ACHN (cell line): ENCODE data around the gene GALK2.

Experiments used
- DNase-seq: peaks from one replicate; pipeline ENCODE4 v3.0.0-alpha.2; 2015
- in situ Hi-C: cut with HindIII; loops from 2 replicates; pipeline ENCODE4 v1.10.0; 2017; ENCODE audit warnings: low sequenced_read_pairs, low pct_ligation_motif_present, low pct_unique_long_range_greater_than_20kb

Gene GALK2

DNA sequence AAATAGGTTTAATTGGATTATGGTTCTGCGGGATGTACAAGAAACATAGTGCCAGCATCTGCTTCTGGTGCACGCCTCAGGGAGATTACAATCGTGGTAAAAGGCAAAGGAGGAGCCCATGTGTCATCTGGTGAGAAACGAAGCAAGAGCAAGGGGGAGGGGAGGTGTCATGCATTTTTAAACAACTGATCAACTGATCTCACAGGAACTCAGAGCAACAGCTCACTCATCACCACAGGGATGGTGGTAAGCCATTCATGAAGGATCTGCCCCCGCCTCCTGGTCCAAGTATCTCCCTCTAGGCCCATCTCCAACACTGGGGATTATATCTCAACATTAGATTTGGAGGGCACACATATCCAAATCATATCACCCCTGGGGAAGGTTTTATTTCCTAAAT lies 210.9 kb downstream of the GALK2 start:
- no peak for DNase-seq
- in situ Hi-C loops = no loop called here
